ENCODE measurements around the gene SIRPA.

- TF ChIP-seq CTCF (conservative IDR thresholded peaks at IDR 0.05; ENCODE audit: low read depth, low read length) (no peak), EZH2phosphoT487 (IDR thresholded peaks at IDR 0.05; ENCODE audit: borderline replicate concordance, low read length) (no peak), EZH2 (IDR thresholded peaks at IDR 0.05; ENCODE audit: low read length, unreplicated experiment) (no peak)
Measured at GRCh38 chr20:1863296-1863695, 31.9 kb upstream of the SIRPA start.

Data from PC-3 (cell line).